ENCODE results near the gene HLA-A.
A peak's percentile ranks its signal among the peaks of the same experiment; 100 is the strongest.
"Not testable (repeated sequence)": the region's sequence is repeated elsewhere in the genome, so short reads cannot be mapped to it uniquely, and the experiment has no call there.

Gene HLA-A

GRCh38 chr6:29963697-29964096, 21.4 kb downstream of the HLA-A start:
- WGBS, result 72% methylated on average over 2 of the region's 2 CpGs
- peaks cover 36% of the 10 kb centered on the region for H3K4me1 ChIP-seq (ENCODE audit: insufficient read depth, low read length)
- not testable (repeated sequence) for H3K27ac ChIP-seq (ENCODE audit: low read depth, low read length)

GRCh38 chr6:29964518-29964886, 22.2 kb downstream of the HLA-A start:
- Histone ChIP-seq H3K4me1 (ENCODE audit: insufficient read depth, low read length) (peaks cover 36% of the 10 kb centered on the region), H3K36me3 (ENCODE audit: insufficient read depth, low read length) (no peaks in the 10 kb centered on the region), H3K4me3 (ENCODE audit: low read length) (peak overlapping the region; percentile 46), H3K27me3 (ENCODE audit: insufficient read depth, low read length) (no peaks in the 10 kb centered on the region), H3K9ac (ENCODE audit: low read depth, low read length) (peak overlapping the region; percentile 67; the same call in 1 of the 2 replicates), H3K9me3 (ENCODE audit: insufficient read depth, low read depth, low read length) (no peaks in the 10 kb centered on the region), H3K27ac (ENCODE audit: low read depth, low read length) (peak overlapping the region; percentile 89)
- 17% methylated on average over 3 of the region's 3 CpGs for WGBS

More at GRCh38 chr6:29963697-29964096, 21.4 kb downstream of the HLA-A start:
- H3K9me3 ChIP-seq (ENCODE audit: insufficient read depth, low read depth, low read length); H3K36me3 ChIP-seq (ENCODE audit: insufficient read depth, low read length); H3K27me3 ChIP-seq (ENCODE audit: insufficient read depth, low read length); H3K4me3 ChIP-seq (ENCODE audit: low read length); H3K9ac ChIP-seq (ENCODE audit: low read depth, low read length): not testable (repeated sequence)

- WGBS, result 4% methylated on average over 7 of the region's 7 CpGs
- Histone ChIP-seq H3K4me3 (ENCODE audit: low read length) (peak overlapping the region; percentile 46), H3K27me3 (ENCODE audit: insufficient read depth, low read length) (no peaks in the 10 kb centered on the region), H3K27ac (ENCODE audit: low read depth, low read length) (peak overlapping the region; percentile 89), H3K9me3 (ENCODE audit: insufficient read depth, low read depth, low read length) (no peaks in the 10 kb centered on the region), H3K9ac (ENCODE audit: low read depth, low read length) (peak overlapping the region; percentile 67), H3K36me3 (ENCODE audit: insufficient read depth, low read length) (no peaks in the 10 kb centered on the region), H3K4me1 (ENCODE audit: insufficient read depth, low read length) (peaks cover 36% of the 10 kb centered on the region)
These were observed 22.7 kb downstream of the HLA-A start for GRCh38 chr6:29964887-29965562.

GRCh38 chr6:29965563-29965872, 23.2 kb downstream of the HLA-A start:
- WGBS, result 19% methylated on average over 2 of the region's 2 CpGs
- peak overlapping the region; percentile 89 for H3K27ac ChIP-seq (ENCODE audit: low read depth, low read length)
- peak overlapping the region; percentile 46 for H3K4me3 ChIP-seq (ENCODE audit: low read length)
- H3K4me1 ChIP-seq (ENCODE audit: insufficient read depth, low read length), result peaks cover 36% of the 10 kb centered on the region
- no peaks in the 10 kb centered on the region for H3K36me3 ChIP-seq (ENCODE audit: insufficient read depth, low read length)
- H3K9ac ChIP-seq (ENCODE audit: low read depth, low read length), result peak overlapping the region; percentile 67
- H3K9me3 ChIP-seq (ENCODE audit: insufficient read depth, low read depth, low read length), result no peaks in the 10 kb centered on the region
- no peaks in the 10 kb centered on the region for H3K27me3 ChIP-seq (ENCODE audit: insufficient read depth, low read length)

GRCh38 chr6:29965873-29966601, 23.7 kb downstream of the HLA-A start:
- Histone ChIP-seq H3K27me3 (ENCODE audit: insufficient read depth, low read length) (no peaks in the 10 kb centered on the region), H3K4me3 (ENCODE audit: low read length) (peak overlapping the region; percentile 46), H3K9ac (ENCODE audit: low read depth, low read length) (peak overlapping the region; percentile 67; the same call in 1 of the 2 replicates), H3K9me3 (ENCODE audit: insufficient read depth, low read depth, low read length) (no peaks in the 10 kb centered on the region), H3K4me1 (ENCODE audit: insufficient read depth, low read length) (peaks cover 36% of the 10 kb centered on the region), H3K27ac (ENCODE audit: low read depth, low read length) (peak overlapping the region; percentile 89), H3K36me3 (ENCODE audit: insufficient read depth, low read length) (no peaks in the 10 kb centered on the region)
- 7% methylated on average over 7 of the region's 8 CpGs for WGBS

GRCh38 chr6:29967379-29968010, 25.2 kb downstream of the HLA-A start:
- H3K9me3 ChIP-seq (ENCODE audit: insufficient read depth, low read depth, low read length), result no peaks in the 10 kb centered on the region
- H3K27ac ChIP-seq (ENCODE audit: low read depth, low read length), result no peak overlapping the region
- peaks cover 6% of the 10 kb centered on the region; the same call in 1 of the 2 replicates for H3K27me3 ChIP-seq (ENCODE audit: insufficient read depth, low read length)
- H3K4me3 ChIP-seq (ENCODE audit: low read length), result no peak overlapping the region
- H3K36me3 ChIP-seq (ENCODE audit: insufficient read depth, low read length), result no peaks in the 10 kb centered on the region
- H3K9ac ChIP-seq (ENCODE audit: low read depth, low read length), result no peak overlapping the region
- H3K4me1 ChIP-seq (ENCODE audit: insufficient read depth, low read length), result peaks cover 36% of the 10 kb centered on the region
- 82% methylated on average over 3 of the region's 4 CpGs for WGBS

- Histone ChIP-seq H3K9me3 (ENCODE audit: insufficient read depth, low read depth, low read length) (no peaks in the 10 kb centered on the region), H3K4me1 (ENCODE audit: insufficient read depth, low read length) (peaks cover 36% of the 10 kb centered on the region), H3K27me3 (ENCODE audit: insufficient read depth, low read length) (peaks cover 11% of the 10 kb centered on the region; the same call in 1 of the 2 replicates), H3K36me3 (ENCODE audit: insufficient read depth, low read length) (no peaks in the 10 kb centered on the region), H3K9ac (ENCODE audit: low read depth, low read length) (no peak overlapping the region), H3K4me3 (ENCODE audit: low read length) (no peak overlapping the region), H3K27ac (ENCODE audit: low read depth, low read length) (no peak overlapping the region)
- WGBS, result 83% methylated on average over 2 of the region's 2 CpGs
These were observed 25.8 kb downstream of the HLA-A start for GRCh38 chr6:29968130-29968529.

GRCh38 chr6:29968905-29969304, 26.6 kb downstream of the HLA-A start:
- Histone ChIP-seq H3K9me3 (ENCODE audit: insufficient read depth, low read depth, low read length) (no peaks in the 10 kb centered on the region), H3K27me3 (ENCODE audit: insufficient read depth, low read length) (peaks cover 19% of the 10 kb centered on the region), H3K4me1 (ENCODE audit: insufficient read depth, low read length) (peaks cover 36% of the 10 kb centered on the region), H3K27ac (ENCODE audit: low read depth, low read length) (no peak overlapping the region), H3K36me3 (ENCODE audit: insufficient read depth, low read length) (no peaks in the 10 kb centered on the region), H3K9ac (ENCODE audit: low read depth, low read length) (no peak overlapping the region), H3K4me3 (ENCODE audit: low read length) (no peak overlapping the region)
- 100% methylated on average over 2 of the region's 2 CpGs for WGBS

GRCh38 chr6:29970711-29971110, 28.4 kb downstream of the HLA-A start:
- 97% methylated on average over 2 of the region's 2 CpGs for WGBS
- Histone ChIP-seq H3K4me3 (ENCODE audit: low read length) (no peak overlapping the region), H3K27ac (ENCODE audit: low read depth, low read length) (no peak overlapping the region), H3K36me3 (ENCODE audit: insufficient read depth, low read length) (no peaks in the 10 kb centered on the region), H3K9ac (ENCODE audit: low read depth, low read length) (no peak overlapping the region), H3K4me1 (ENCODE audit: insufficient read depth, low read length) (peaks cover 25% of the 10 kb centered on the region), H3K9me3 (ENCODE audit: insufficient read depth, low read depth, low read length) (no peaks in the 10 kb centered on the region), H3K27me3 (ENCODE audit: insufficient read depth, low read length) (peaks cover 37% of the 10 kb centered on the region)

GRCh38 chr6:29974901-29975560, 32.7 kb downstream of the HLA-A start:
- peaks cover 12% of the 10 kb centered on the region for H3K4me1 ChIP-seq (ENCODE audit: insufficient read depth, low read length)
- no peak overlapping the region for H3K9ac ChIP-seq (ENCODE audit: low read depth, low read length)
- H3K36me3 ChIP-seq (ENCODE audit: insufficient read depth, low read length), result no peaks in the 10 kb centered on the region
- peaks cover 68% of the 10 kb centered on the region for H3K27me3 ChIP-seq (ENCODE audit: insufficient read depth, low read length)
- WGBS, result 7% methylated on average over 17 of the region's 17 CpGs
- no peak overlapping the region for H3K27ac ChIP-seq (ENCODE audit: low read depth, low read length)
- no peaks in the 10 kb centered on the region for H3K9me3 ChIP-seq (ENCODE audit: insufficient read depth, low read depth, low read length)
- H3K4me3 ChIP-seq (ENCODE audit: low read length), result peak overlapping the region; percentile 44

- Histone ChIP-seq H3K27me3 (ENCODE audit: insufficient read depth, low read length) (peaks cover 68% of the 10 kb centered on the region), H3K36me3 (ENCODE audit: insufficient read depth, low read length) (no peaks in the 10 kb centered on the region), H3K9me3 (ENCODE audit: insufficient read depth, low read depth, low read length) (no peaks in the 10 kb centered on the region), H3K4me3 (ENCODE audit: low read length) (peak overlapping the region; percentile 44), H3K9ac (ENCODE audit: low read depth, low read length) (no peak overlapping the region), H3K4me1 (ENCODE audit: insufficient read depth, low read length) (peaks cover 12% of the 10 kb centered on the region), H3K27ac (ENCODE audit: low read depth, low read length) (no peak overlapping the region)
- WGBS, result 2% methylated on average over 25 of the region's 25 CpGs
These were observed 33.2 kb downstream of the HLA-A start for GRCh38 chr6:29975561-29975907.
